K562 (cell line): ENCODE measurements around the gene HBG1. TPM values are rescaled to one million over a fixed set of nuclear protein-coding genes. Genes with fewer than 3 reads are reported as not detected.
A peak's percentile ranks its signal among the peaks of the same experiment; 100 is the strongest.

Experiments used
- ATF7 ChIP-seq: fragments of 450-650 bp; IDR thresholded peaks from 2 replicates; pipeline ENCODE4 v1.7.1; 2014; ENCODE audit warnings: mild to moderate bottlenecking, moderate library complexity
- DMBX1 ChIP-seq: fragments of 250-450 bp; sonication (Bioruptor Pico); IDR thresholded peaks from 2 replicates; pipeline ENCODE4 v1.8.0; 2022; ENCODE audit warnings: inconsistent platforms, mild to moderate bottlenecking, moderate library complexity, borderline replicate concordance
- FOSL1 ChIP-seq: fragments of 200-800 bp; sonication (Bioruptor generic); conservative IDR thresholded peaks from 2 replicates; pipeline ENCODE4 v1.6.1; 2016; ENCODE audit warnings: missing genetic modification characterization, missing compliant biosample characterization
- HOMEZ ChIP-seq: fragments of 250-450 bp; sonication (Bioruptor Pico); IDR thresholded peaks from 2 replicates; pipeline ENCODE4 v1.4.0; 2020; ENCODE audit warnings: mild to moderate bottlenecking, moderate library complexity
- KLF1 ChIP-seq: fragments of 450-650 bp; IDR thresholded peaks from 2 replicates; pipeline ENCODE4 v1.6.1; 2016; ENCODE audit warnings: missing genetic modification characterization, missing compliant biosample characterization
- KLF16 ChIP-seq: IDR thresholded peaks from 2 replicates; pipeline ENCODE4 v1.6.1; 2016; ENCODE audit warnings: antibody characterized with exemption
- MEF2D ChIP-seq: conservative IDR thresholded peaks from 2 replicates; pipeline ENCODE4 v1.6.1; 2016; ENCODE audit warnings: low read depth, missing genetic modification characterization, missing compliant biosample characterization
- MGA ChIP-seq: fragments of 450-650 bp; IDR thresholded peaks from 2 replicates; pipeline ENCODE4 v1.6.1; 2016; ENCODE audit warnings: mild to moderate bottlenecking, moderate library complexity
- NCOA1 ChIP-seq: fragments of 450-650 bp; IDR thresholded peaks from 2 replicates; pipeline ENCODE4 v1.6.1; 2016; ENCODE audit warnings: low read depth
- NR2F6 ChIP-seq: fragments of 450-650 bp; formaldehyde crosslinking; IDR thresholded peaks from 2 replicates; pipeline ENCODE4 v1.4.0; 2020; ENCODE audit warnings: mild to moderate bottlenecking
- SMARCA4 ChIP-seq: fragments of 450-650 bp; IDR thresholded peaks from 2 replicates; pipeline ENCODE4 v1.6.1; 2016
- TCFL5 ChIP-seq: fragments of 250-450 bp; sonication (Bioruptor Pico); conservative IDR thresholded peaks from 2 replicates; pipeline ENCODE4 v1.6.1; 2021; ENCODE audit warnings: mild to moderate bottlenecking, moderate library complexity, matching md5 sums
- ZNF512 ChIP-seq: IDR thresholded peaks from 2 replicates; pipeline ENCODE4 v1.6.1; 2016; ENCODE audit warnings: missing genetic modification characterization, missing compliant biosample characterization
- polyA plus RNA-seq, 8 experiments: library from polyadenylated mRNA; depleted of rRNA in 4 of 8; stranded (reverse) in 5 of 8; unstranded in 3 of 8; fragments of >200 nt; fragmentation: Nextera tagmentation in 2 of 8; fragmentation: Illumina TruSeq in 1 of 8; extraction: Ambion mirVana in 2 of 8; extraction: Trizol in 1 of 8; gene quantifications; 2 replicates each; pipeline versions ENCODE4 v1.2.1 to v1.2.3, GENCODE V29; 2011 to 2014; ENCODE audit warnings: inconsistent platforms in 1 of 8, missing spikeins in 1 of 8
- total RNA-seq, 7 experiments: library from RNA; depleted of rRNA in 6 of 7; stranded (reverse); fragments of >200 nt in 6 of 7; fragmentation: Illumina TruSeq in 2 of 7; extraction: Trizol in 2 of 7; gene quantifications; 2 replicates each; pipeline versions ENCODE4 v1.2.1 to v1.2.3, GENCODE V29; 2011 to 2021; ENCODE audit warnings: low replicate concordance in 1 of 7

HBG1 gene
- total and polyA plus RNA-seq, 9 of the 15 experiments (the other 6 are each of a cell fraction or from before 2014, with no cell fraction given) = 1,066 to 16,338 (median 4,898) TPM

GRCh38 chr11:5288108-5288905 lies 38.6 kb upstream of the HBG1 start (continued):
- TF ChIP-seq HOMEZ (CRISPR knock-in tag) = no peak
- TF ChIP-seq MGA = peak; percentile 48
- no peak for TF ChIP-seq TCFL5 (CRISPR knock-in tag)
- TF ChIP-seq NR2F6 (CRISPR knock-in tag) = no peak
- TF ChIP-seq KLF16 = peak; percentile 79; the same call in 1 of the 2 replicates
- no peak for TF ChIP-seq ZNF512 (tag)
- TF ChIP-seq KLF1 (tag) = no peak
- peak; percentile 41; the same call in 1 of the 2 replicates for TF ChIP-seq NCOA1
- TF ChIP-seq ATF7 = peak; percentile 55; the same call in 1 of the 2 replicates
- TF ChIP-seq SMARCA4 = peak; percentile 97
- TF ChIP-seq FOSL1 (tag) = peak; percentile 94
- peak; percentile 85; the same call in 1 of the 2 replicates for TF ChIP-seq DMBX1 (CRISPR knock-in tag)
- no peak for TF ChIP-seq MEF2D (tag)
